ENCODE results near the gene ADGRG3. TPM values are rescaled to one million over a fixed set of nuclear protein-coding genes. Genes with fewer than 3 reads are reported as not detected.

Gene ADGRG3
- total RNA-seq, 2 experiments from 2014 or later: 0.14 TPM; not detected in 1

- CTCF ChIA-PET: interaction anchor here (1.4 to 1.5 kb wide), 2 partner anchors 23 to 97 kb away, joined by 3 to 5 read pairs; no protein-coding TSS in a partner anchor
These were observed 4.3 kb downstream of the ADGRG3 start for GRCh38 chr16:57672416-57672815.

GRCh38 chr16:57672824-57673223, 4.7 kb downstream of the ADGRG3 start:
- no peak for DNase-seq
- H3K4me1 Mint-ChIP-seq (ENCODE audit: low read depth): no peaks in the 10 kb centered on the region
- no peaks in the 10 kb centered on the region for H3K9me3 Mint-ChIP-seq
- H3K27me3 Mint-ChIP-seq (ENCODE audit: low read depth): no peaks in the 10 kb centered on the region
- H3K4me3 Mint-ChIP-seq: no peak overlapping the region
- CTCF ChIA-PET: interaction anchor here (1.4 to 1.5 kb wide), 2 partner anchors 23 to 98 kb away, joined by 3 to 5 read pairs; no protein-coding TSS in a partner anchor
- no peaks in the 10 kb centered on the region for H3K36me3 Mint-ChIP-seq (ENCODE audit: low read depth)
- H3K27ac Mint-ChIP-seq: no peak overlapping the region
- intact Hi-C loops (cut with micrococcal nuclease): no loop called here

More at GRCh38 chr16:57672416-57672815, 4.3 kb downstream of the ADGRG3 start:
- H3K9me3 Mint-ChIP-seq: no peaks in the 10 kb centered on the region
- intact Hi-C loops (cut with micrococcal nuclease): no loop called here
- H3K27me3 Mint-ChIP-seq (ENCODE audit: low read depth): no peaks in the 10 kb centered on the region
- H3K27ac Mint-ChIP-seq: no peak overlapping the region
- DNase-seq: no peak
- no peaks in the 10 kb centered on the region for H3K4me1 Mint-ChIP-seq (ENCODE audit: low read depth)
- H3K36me3 Mint-ChIP-seq (ENCODE audit: low read depth): no peaks in the 10 kb centered on the region
- H3K4me3 Mint-ChIP-seq: no peak overlapping the region

- CTCF ChIA-PET: interaction anchor here (1.2 kb wide), 1 partner anchor 81 kb away, joined by 4 read pairs; no protein-coding TSS in a partner anchor
- Mint-ChIP-seq H3K36me3 (ENCODE audit: low read depth) (no peaks in the 10 kb centered on the region), H3K9me3 (no peaks in the 10 kb centered on the region), H3K4me3 (no peak overlapping the region), H3K27ac (no peak overlapping the region), H3K4me1 (ENCODE audit: low read depth) (no peaks in the 10 kb centered on the region), H3K27me3 (ENCODE audit: low read depth) (no peaks in the 10 kb centered on the region)
- intact Hi-C loops (cut with micrococcal nuclease): no loop called here
- DNase-seq: no peak
These were observed 7.8 kb downstream of the ADGRG3 start for GRCh38 chr16:57675741-57676551.

- intact Hi-C loops (cut with micrococcal nuclease): no loop called here
- no peaks in the 10 kb centered on the region for H3K9me3 Mint-ChIP-seq
- CTCF ChIA-PET: interaction anchor here (1.9 kb wide), 1 partner anchor 27 kb away, joined by 7 read pairs; no protein-coding TSS in a partner anchor
- no peak overlapping the region for H3K4me3 Mint-ChIP-seq
- no peak for DNase-seq
- no peaks in the 10 kb centered on the region for H3K4me1 Mint-ChIP-seq (ENCODE audit: low read depth)
- H3K27ac Mint-ChIP-seq: no peak overlapping the region
- no peaks in the 10 kb centered on the region for H3K36me3 Mint-ChIP-seq (ENCODE audit: low read depth)
- no peaks in the 10 kb centered on the region for H3K27me3 Mint-ChIP-seq (ENCODE audit: low read depth)
These were observed 8.5 kb downstream of the ADGRG3 start for GRCh38 chr16:57676553-57677085.

GRCh38 chr16:57677622-57678369, 9.7 kb downstream of the ADGRG3 start:
- Mint-ChIP-seq H3K4me3 (no peak overlapping the region), H3K9me3 (no peaks in the 10 kb centered on the region), H3K27ac (no peak overlapping the region), H3K36me3 (ENCODE audit: low read depth) (no peaks in the 10 kb centered on the region), H3K4me1 (ENCODE audit: low read depth) (no peaks in the 10 kb centered on the region), H3K27me3 (ENCODE audit: low read depth) (no peaks in the 10 kb centered on the region)
- CTCF ChIA-PET: interaction anchor here (1.9 kb wide), 1 partner anchor 29 kb away, joined by 7 read pairs; no protein-coding TSS in a partner anchor
- no peak for DNase-seq
- intact Hi-C loops (cut with micrococcal nuclease): no loop called here

- intact Hi-C loops (cut with micrococcal nuclease): no loop called here
- H3K27me3 Mint-ChIP-seq (ENCODE audit: low read depth): no peaks in the 10 kb centered on the region
- CTCF ChIA-PET: no interaction called here
- H3K4me3 Mint-ChIP-seq: no peak overlapping the region
- DNase-seq: no peak
- H3K36me3 Mint-ChIP-seq (ENCODE audit: low read depth): no peaks in the 10 kb centered on the region
- no peaks in the 10 kb centered on the region for H3K4me1 Mint-ChIP-seq (ENCODE audit: low read depth)
- no peak overlapping the region for H3K27ac Mint-ChIP-seq
- H3K9me3 Mint-ChIP-seq: no peaks in the 10 kb centered on the region
These were observed 10.9 kb downstream of the ADGRG3 start for GRCh38 chr16:57679016-57679415.

GRCh38 chr16:57679767-57680482, 11.8 kb downstream of the ADGRG3 start:
- Mint-ChIP-seq H3K27ac (no peak overlapping the region), H3K27me3 (ENCODE audit: low read depth) (no peaks in the 10 kb centered on the region), H3K4me3 (no peak overlapping the region), H3K9me3 (no peaks in the 10 kb centered on the region), H3K4me1 (ENCODE audit: low read depth) (no peaks in the 10 kb centered on the region), H3K36me3 (ENCODE audit: low read depth) (no peaks in the 10 kb centered on the region)
- no peak for DNase-seq
- intact Hi-C loops (cut with micrococcal nuclease): no loop called here
- CTCF ChIA-PET: no interaction called here

- no peak for DNase-seq
- Mint-ChIP-seq H3K36me3 (ENCODE audit: low read depth) (no peaks in the 10 kb centered on the region), H3K4me3 (no peak overlapping the region), H3K27me3 (ENCODE audit: low read depth) (no peaks in the 10 kb centered on the region), H3K4me1 (ENCODE audit: low read depth) (no peaks in the 10 kb centered on the region), H3K9me3 (no peaks in the 10 kb centered on the region), H3K27ac (no peak overlapping the region)
- CTCF ChIA-PET: interaction anchor here (0.6 kb wide), 1 partner anchor 258 kb away, joined by 3 read pairs; no protein-coding TSS in a partner anchor
- intact Hi-C loops (cut with micrococcal nuclease): no loop called here
These were observed 12.8 kb downstream of the ADGRG3 start for GRCh38 chr16:57680842-57681375.

GRCh38 chr16:57681950-57682728, 14.0 kb downstream of the ADGRG3 start:
- intact Hi-C loops (cut with micrococcal nuclease): no loop called here
- Mint-ChIP-seq H3K9me3 (no peaks in the 10 kb centered on the region), H3K27me3 (ENCODE audit: low read depth) (no peaks in the 10 kb centered on the region), H3K36me3 (ENCODE audit: low read depth) (no peaks in the 10 kb centered on the region), H3K4me3 (no peak overlapping the region), H3K27ac (no peak overlapping the region), H3K4me1 (ENCODE audit: low read depth) (no peaks in the 10 kb centered on the region)
- no peak for DNase-seq
- CTCF ChIA-PET: interaction anchor here (0.5 kb wide), 1 partner anchor 304 kb away, joined by 4 read pairs; no protein-coding TSS in a partner anchor

GRCh38 chr16:57682809-57683635, 14.9 kb downstream of the ADGRG3 start:
- no peaks in the 10 kb centered on the region for H3K9me3 Mint-ChIP-seq
- no peak overlapping the region for H3K4me3 Mint-ChIP-seq
- no peak for DNase-seq
- intact Hi-C loops (cut with micrococcal nuclease): no loop called here
- H3K27me3 Mint-ChIP-seq (ENCODE audit: low read depth): no peaks in the 10 kb centered on the region
- H3K4me1 Mint-ChIP-seq (ENCODE audit: low read depth): no peaks in the 10 kb centered on the region
- CTCF ChIA-PET: interaction anchor here (0.5 kb wide), 1 partner anchor 305 kb away, joined by 4 read pairs; no protein-coding TSS in a partner anchor
- H3K36me3 Mint-ChIP-seq (ENCODE audit: low read depth): no peaks in the 10 kb centered on the region
- no peak overlapping the region for H3K27ac Mint-ChIP-seq
